ENCODE measurements around the gene CMTM6. TPM values are rescaled to one million over a fixed set of nuclear protein-coding genes. Genes with fewer than 3 reads are reported as not detected.

Gene CMTM6
- total RNA-seq, 3 donors from 2014 or later, result 40.7 to 58.5 (median 48.4) TPM

DNA sequence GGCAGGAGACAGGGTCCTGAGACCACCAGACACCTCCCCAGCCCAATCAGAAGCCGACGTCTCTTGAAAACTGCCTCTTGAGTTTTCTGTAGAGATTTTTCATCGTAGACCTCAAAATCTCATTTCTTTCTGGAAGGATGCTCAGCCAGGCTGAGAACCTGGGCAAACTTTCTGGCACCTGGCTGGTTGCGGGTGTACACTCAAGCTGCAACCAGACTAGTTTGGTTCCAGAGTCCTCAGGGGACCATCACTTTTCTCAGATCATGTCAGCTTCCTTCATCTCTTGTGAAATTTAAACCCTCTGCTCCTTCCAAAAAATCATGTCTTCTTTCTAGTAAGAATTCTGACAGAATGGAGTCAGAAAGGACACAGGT lies 65.8 kb downstream of the CMTM6 start:
- intact Hi-C loops (cut with DNase I, micrococcal nuclease), result no loop called here
- Histone ChIP-seq H3K4me3 (no peak overlapping the region), H3K36me3 (ENCODE audit: low read depth) (no peaks in the 10 kb centered on the region), H3K4me1 (ENCODE audit: low read depth) (no peaks in the 10 kb centered on the region), H3K9me3 (no peaks in the 10 kb centered on the region)
- ATAC-seq, result no peak
- TF ChIP-seq CTCF (IDR thresholded peaks at IDR 0.05), result no peak
- no peak for DNase-seq

DNA sequence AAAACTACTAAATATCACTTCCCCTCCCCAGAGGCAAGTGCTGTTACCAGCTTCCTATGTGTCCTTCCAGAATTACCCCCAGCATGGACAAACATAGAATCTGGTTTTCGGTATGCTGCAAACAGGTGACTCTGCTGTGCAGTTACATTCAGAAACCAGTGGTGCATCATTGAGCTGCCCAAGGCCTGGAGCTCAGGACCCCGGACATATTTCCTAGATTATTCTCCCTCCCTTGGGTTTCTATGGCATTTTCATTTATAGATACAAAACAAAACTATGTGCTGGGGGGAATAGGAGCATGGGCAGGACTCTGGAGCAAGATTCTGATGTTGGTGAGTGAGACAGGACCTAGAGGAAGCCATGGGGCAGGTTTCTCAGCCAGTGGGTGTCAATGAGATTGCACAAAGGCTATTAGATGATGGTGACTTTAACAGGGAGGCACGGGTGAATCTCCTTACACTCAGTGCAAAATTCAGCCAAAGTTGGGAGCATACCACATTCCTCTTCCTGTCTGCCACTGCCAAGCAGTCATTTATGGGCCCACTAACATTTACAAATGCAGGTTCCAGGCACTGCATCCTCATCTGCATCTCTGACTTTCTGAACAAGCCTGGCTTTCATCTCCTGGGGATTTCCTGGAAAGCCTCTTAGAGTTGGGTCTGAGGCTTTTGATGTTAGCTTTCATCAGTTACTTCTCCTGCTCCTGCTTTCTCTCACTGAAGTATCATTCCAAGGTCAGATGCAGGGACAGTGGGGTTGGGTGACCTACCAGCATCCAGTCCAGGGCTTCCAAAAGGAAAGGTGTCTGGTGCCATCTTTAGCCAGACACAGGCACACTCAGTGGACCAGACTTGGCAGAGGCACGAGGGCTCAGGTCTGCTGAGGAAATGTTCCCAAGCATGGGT lies 66.5 kb downstream of the CMTM6 start:
- ATAC-seq, result no peak
- H3K4me1 ChIP-seq (ENCODE audit: low read depth), result no peaks in the 10 kb centered on the region
- no peaks in the 10 kb centered on the region for H3K36me3 ChIP-seq (ENCODE audit: low read depth)
- H3K4me3 ChIP-seq, result no peak overlapping the region
- no peaks in the 10 kb centered on the region for H3K9me3 ChIP-seq
- intact Hi-C loops (cut with DNase I, micrococcal nuclease), result no loop called here
- DNase-seq, result peak in 1 of 3 donors; percentile 2
- TF ChIP-seq CTCF (IDR thresholded peaks at IDR 0.05), result no peak

- intact Hi-C loops (cut with DNase I, micrococcal nuclease), result no loop called here
- Histone ChIP-seq H3K4me1 (ENCODE audit: low read depth) (no peaks in the 10 kb centered on the region), H3K9me3 (no peaks in the 10 kb centered on the region), H3K4me3 (no peak overlapping the region), H3K36me3 (ENCODE audit: low read depth) (no peaks in the 10 kb centered on the region)
- no peak for ATAC-seq
- TF ChIP-seq CTCF (IDR thresholded peaks at IDR 0.05), result no peak
- DNase-seq, result no peak
These were observed 68.4 kb downstream of the CMTM6 start for GRCh38 chr3:32434206-32434605.

- DNase-seq (no peak), ATAC-seq (peak; percentile 42)
- intact Hi-C loops (cut with DNase I, micrococcal nuclease), result no loop called here
- no peaks in the 10 kb centered on the region for H3K9me3 ChIP-seq
- H3K36me3 ChIP-seq (ENCODE audit: low read depth), result no peaks in the 10 kb centered on the region
- no peak overlapping the region for H3K4me3 ChIP-seq
- H3K4me1 ChIP-seq (ENCODE audit: low read depth), result no peaks in the 10 kb centered on the region
- TF ChIP-seq CTCF (IDR thresholded peaks at IDR 0.05), result no peak
These were observed 69.7 kb downstream of the CMTM6 start for GRCh38 chr3:32432711-32433530.

DNA sequence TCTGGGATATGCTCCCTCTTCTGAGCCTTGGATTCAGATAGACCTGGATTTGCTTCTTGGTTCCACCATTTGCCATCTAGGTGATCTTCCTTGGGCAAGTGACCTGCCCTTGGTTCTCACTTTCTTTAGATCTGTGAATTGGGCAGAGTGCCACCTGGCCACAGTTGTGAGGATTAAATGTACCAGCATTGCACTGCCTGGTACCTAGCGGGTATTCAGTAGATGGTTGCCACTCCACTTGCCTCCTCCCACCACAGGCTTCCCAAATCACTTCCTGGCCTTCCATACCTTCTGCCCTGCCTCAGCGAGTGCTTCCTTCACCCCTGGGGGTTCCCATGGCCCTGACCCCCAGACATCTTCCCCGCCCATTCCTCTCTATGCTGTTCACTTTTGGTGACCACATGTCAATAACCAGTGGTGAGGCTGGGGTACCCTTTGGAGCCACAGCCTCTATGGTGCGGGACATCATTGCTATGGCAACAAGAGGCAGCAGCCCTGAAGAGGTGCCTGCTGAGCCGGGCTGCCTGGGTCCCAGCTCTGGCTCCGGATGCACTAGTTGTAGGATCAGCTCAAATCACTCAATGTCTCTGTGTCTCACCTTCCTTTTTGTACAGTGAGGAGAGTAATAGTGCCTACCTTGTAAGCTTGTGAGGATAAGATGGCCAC lies 70.5 kb downstream of the CMTM6 start:
- no peak overlapping the region for H3K4me3 ChIP-seq
- intact Hi-C loops (cut with DNase I, micrococcal nuclease), result no loop called here
- H3K9me3 ChIP-seq, result no peaks in the 10 kb centered on the region
- H3K36me3 ChIP-seq (ENCODE audit: low read depth), result no peaks in the 10 kb centered on the region
- no peak for TF ChIP-seq CTCF (IDR thresholded peaks at IDR 0.05)
- ATAC-seq, result peak; percentile 9
- no peak for DNase-seq
- H3K4me1 ChIP-seq (ENCODE audit: low read depth), result no peaks in the 10 kb centered on the region
